IMR-90 (cell line): ENCODE results near the gene RANBP3. TPM values are rescaled to one million over a fixed set of nuclear protein-coding genes. Genes with fewer than 3 reads are reported as not detected.

Experiments
- ATAC-seq: fragments of 200-7000 bp; cut with Tn5 transposase; 2 replicates; pipeline ENCODE4 v1.9.1; 2020; ENCODE audit warnings: low read depth, mild to moderate bottlenecking, moderate library complexity
- BruUV-seq: library from RNA; stranded (reverse); fragments of 400-500 nt; replicated peaks from 2 replicates; lab custom pipeline; 2021; lab: Mats Ljungman, UMichigan
- CTCF ChIA-PET: fragments of 300-600 bp; formaldehyde crosslinking; extraction: SDS; loops from one replicate; lab custom pipeline; 2021; ENCODE audit warnings: antibody characterized with exemption; lab: Yijun Ruan, JAX
- POLR2A ChIA-PET: fragments of 300-600 bp; sonication (Branson Sonifier 250); formaldehyde crosslinking; loops from one replicate; lab custom pipeline; 2022; ENCODE audit warnings: antibody characterized with exemption; ENCODE audit not compliant: unreplicated experiment; lab: Charles Lee
- DNase-seq: peaks from one replicate; pipeline ENCODE4 v3.0.0; 2013
- H2AFZ ChIP-seq: replicated peaks from 2 replicates; pipeline ENCODE3; 2013; ENCODE audit warnings: low read length, mild to moderate bottlenecking; ENCODE audit not compliant: poor library complexity
- H2AK5ac ChIP-seq: 2 replicates; pipeline ENCODE4 v1.6.1; 2013; ENCODE audit warnings: low read depth, low read length, inconsistent platforms
- H2AK9ac ChIP-seq: replicated peaks from 2 replicates; pipeline ENCODE3; 2013; ENCODE audit warnings: mild to moderate bottlenecking, low read depth, low read length, moderate library complexity; ENCODE audit not compliant: poor library complexity
- H2BK120ac ChIP-seq: 2 replicates; pipeline ENCODE4 v1.6.1; 2013; ENCODE audit warnings: low read depth, low read length, inconsistent platforms
- H2BK15ac ChIP-seq: 3 replicates; pipeline ENCODE4 v1.6.1; 2013; ENCODE audit warnings: low read depth, low read length, inconsistent platforms
- H2BK20ac ChIP-seq: 2 replicates; pipeline ENCODE4 v1.6.1; 2013; ENCODE audit warnings: low read depth, mild to moderate bottlenecking, inconsistent platforms, low read length, moderate library complexity
- H2BK5ac ChIP-seq: 2 replicates; pipeline ENCODE4 v1.6.1; 2013; ENCODE audit warnings: mild to moderate bottlenecking, low read depth, low read length, inconsistent platforms; ENCODE audit not compliant: poor library complexity, severe bottlenecking
- H3K14ac ChIP-seq: replicated peaks from 2 replicates; pipeline ENCODE4 v1.6.1; 2013; ENCODE audit warnings: low read depth, low read length, inconsistent platforms
- H3K18ac ChIP-seq: 2 replicates; pipeline ENCODE4 v1.6.1; 2013; ENCODE audit warnings: low read depth, low read length, control low read depth
- H3K23ac ChIP-seq: 2 replicates; pipeline ENCODE4 v1.6.1; 2013; ENCODE audit warnings: low read depth, low read length, inconsistent platforms
- H3K27ac ChIP-seq: 2 replicates; pipeline ENCODE4 v1.5.1; 2013; ENCODE audit warnings: mild to moderate bottlenecking, control low read depth, low read length; ENCODE audit not compliant: insufficient read depth
- H3K27me3 ChIP-seq: 2 replicates; pipeline ENCODE4 v1.6.1; 2013; ENCODE audit warnings: low read length; ENCODE audit not compliant: control insufficient read depth, insufficient read depth
- H3K36me3 ChIP-seq: 2 replicates; pipeline ENCODE4 v1.6.1; 2013; ENCODE audit warnings: low read length, mixed read lengths; ENCODE audit not compliant: control insufficient read depth, insufficient read depth
- H3K4ac ChIP-seq: 2 replicates; pipeline ENCODE4 v1.6.1; 2013; ENCODE audit warnings: low read depth, low read length, inconsistent platforms
- H3K4me1 ChIP-seq: 2 replicates; pipeline ENCODE4 v1.6.1; 2013; ENCODE audit warnings: low read length, mixed read lengths; ENCODE audit not compliant: control insufficient read depth, insufficient read depth
- H3K4me2 ChIP-seq: 2 replicates; pipeline ENCODE4 v1.6.1; 2013; ENCODE audit warnings: low read depth, mild to moderate bottlenecking, control low read depth, low read length, moderate library complexity
- H3K4me3 ChIP-seq: 2 replicates; pipeline ENCODE4 v1.5.1; 2013; ENCODE audit warnings: low read depth, mild to moderate bottlenecking, control low read depth, low read length, moderate library complexity; ENCODE audit not compliant: insufficient read depth
- H3K56ac ChIP-seq: 2 replicates; pipeline ENCODE4 v1.6.1; 2013; ENCODE audit warnings: low read length, inconsistent platforms; ENCODE audit not compliant: insufficient read depth; ENCODE audit errors: extremely low read depth
- H3K79me1 ChIP-seq, 2 experiments: 2 replicates each; pipeline ENCODE4 v1.6.1; 2013; ENCODE audit warnings: low read length in 2 of 2, inconsistent platforms in 1 of 2, low read depth in 1 of 2
- H3K9ac ChIP-seq: 2 replicates; pipeline ENCODE4 v1.6.1; 2013; ENCODE audit warnings: low read depth, low read length, control low read depth
- H3K9me1 ChIP-seq: 2 replicates; pipeline ENCODE4 v1.6.1; 2013; ENCODE audit warnings: low read length, inconsistent platforms; ENCODE audit not compliant: insufficient read depth
- H3K9me3 ChIP-seq: 2 replicates; pipeline ENCODE4 v1.6.1; 2013; ENCODE audit warnings: low read length; ENCODE audit not compliant: control insufficient read depth, insufficient read depth
- H4K20me1 ChIP-seq: 2 replicates; pipeline ENCODE4 v1.6.1; 2013; ENCODE audit warnings: low read length, inconsistent platforms; ENCODE audit not compliant: insufficient read depth
- H4K5ac ChIP-seq: 2 replicates; pipeline ENCODE4 v1.6.1; 2013; ENCODE audit warnings: mild to moderate bottlenecking, low read depth, low read length, control low read depth
- H4K8ac ChIP-seq, 2 experiments: 2 replicates each; pipeline ENCODE4 v1.6.1; 2013; ENCODE audit warnings: low read depth in 2 of 2, low read length in 2 of 2, control low read depth in 1 of 2, inconsistent platforms in 1 of 2
- H4K91ac ChIP-seq: 2 replicates; pipeline ENCODE4 v1.6.1; 2013; ENCODE audit warnings: low read depth, low read length, inconsistent platforms; ENCODE audit not compliant: insufficient read depth
- BHLHE40 ChIP-seq: fragments of 150-350 bp; IDR thresholded peaks from 2 replicates; pipeline ENCODE4 v1.6.1; 2016; ENCODE audit warnings: mild to moderate bottlenecking, low read depth, low read length
- MXI1 ChIP-seq: IDR thresholded peaks from 2 replicates; pipeline ENCODE4 v1.6.1; 2012; ENCODE audit warnings: low read depth, mild to moderate bottlenecking, low read length, moderate library complexity, borderline replicate concordance
- NFE2L2 ChIP-seq: fragments of 150-350 bp; IDR thresholded peaks from 2 replicates; pipeline ENCODE4 v1.6.1; 2016; ENCODE audit warnings: low read depth, mild to moderate bottlenecking, low read length
- POLR2A ChIP-seq: IDR thresholded peaks from 2 replicates; pipeline ENCODE4 v1.6.1; 2012; ENCODE audit warnings: mild to moderate bottlenecking, low read depth, low read length
- RCOR1 ChIP-seq: IDR thresholded peaks from 2 replicates; pipeline ENCODE4 v1.6.1; 2012; ENCODE audit warnings: mild to moderate bottlenecking, low read length, improper control_type of control experiment; ENCODE audit not compliant: insufficient replicate concordance
- SMC3 ChIP-seq: fragments of 150-350 bp; IDR thresholded peaks from 2 replicates; pipeline ENCODE4 v1.6.1; 2016; ENCODE audit warnings: low read depth, mild to moderate bottlenecking, antibody characterized with exemption, low read length, moderate library complexity
- WGBS, 2 experiments: methylation state at CpG; one replicate each; pipeline versions ENCODE4 v1.1.5 to v1.1.7; 2013; ENCODE audit warnings: missing lambda C conversion rate in 2 of 2; ENCODE audit not compliant: insufficient read length in 1 of 2; ENCODE audit errors: extremely low coverage in 2 of 2; 5-methylcytosine and 5-hydroxymethylcytosine counted together
- dilution Hi-C: fragments of 300-500 bp; cut with HindIII; formaldehyde crosslinking; loops from one replicate; pipeline ENCODE4 v1.14.3; 2018; ENCODE audit warnings: low sequenced_read_pairs; ENCODE audit not compliant: unreplicated experiment
- in situ Hi-C: fragments of 300-500 bp; cut with MboI; formaldehyde crosslinking; loops from 3 replicates; pipeline ENCODE4 v1.14.3; 2019; ENCODE audit warnings: low sequenced_read_pairs, inconsistent platforms, mixed read lengths
- intact Hi-C: fragments of 100-400 bp; cut with micrococcal nuclease; formaldehyde crosslinking; loops from 2 replicates; pipeline ENCODE4 v1.10.0; 2022
- polyA plus RNA-seq, 3 experiments: library from polyadenylated mRNA; depleted of rRNA; stranded (reverse); fragments of >200 nt; gene quantifications; 2 replicates each; pipeline ENCODE4 v1.2.3, GENCODE V29; 2012; ENCODE audit warnings: low replicate concordance in 1 of 3
- total RNA-seq: library from RNA; depleted of rRNA; stranded (reverse); fragments of >200 nt; gene quantifications from 2 replicates; pipeline ENCODE4 v1.2.3, GENCODE V29; 2012
- TF ChIP-seq, protein P1 (sequence below): conservative IDR thresholded peaks from 2 replicates; pipeline ENCODE4 v1.5.1; 2012; ENCODE audit warnings: mild to moderate bottlenecking, low read depth, low read length, improper control_type of control experiment
- TF ChIP-seq, protein P2 (sequence below): fragments of 150-350 bp; IDR thresholded peaks from 2 replicates; pipeline ENCODE4 v1.6.1; 2017; ENCODE audit warnings: mild to moderate bottlenecking, antibody characterized with exemption, low read length, low read depth
- TF ChIP-seq, protein P3 (sequence below): fragments of 150-350 bp; IDR thresholded peaks from 2 replicates; pipeline ENCODE4 v1.6.1; 2016; ENCODE audit warnings: low read depth, mild to moderate bottlenecking, low read length, moderate library complexity, borderline replicate concordance

Gene RANBP3
- total and polyA plus RNA-seq, 2 of the 4 experiments (the other 2 are of a cell fraction): 42.5 to 111 TPM

DNA sequence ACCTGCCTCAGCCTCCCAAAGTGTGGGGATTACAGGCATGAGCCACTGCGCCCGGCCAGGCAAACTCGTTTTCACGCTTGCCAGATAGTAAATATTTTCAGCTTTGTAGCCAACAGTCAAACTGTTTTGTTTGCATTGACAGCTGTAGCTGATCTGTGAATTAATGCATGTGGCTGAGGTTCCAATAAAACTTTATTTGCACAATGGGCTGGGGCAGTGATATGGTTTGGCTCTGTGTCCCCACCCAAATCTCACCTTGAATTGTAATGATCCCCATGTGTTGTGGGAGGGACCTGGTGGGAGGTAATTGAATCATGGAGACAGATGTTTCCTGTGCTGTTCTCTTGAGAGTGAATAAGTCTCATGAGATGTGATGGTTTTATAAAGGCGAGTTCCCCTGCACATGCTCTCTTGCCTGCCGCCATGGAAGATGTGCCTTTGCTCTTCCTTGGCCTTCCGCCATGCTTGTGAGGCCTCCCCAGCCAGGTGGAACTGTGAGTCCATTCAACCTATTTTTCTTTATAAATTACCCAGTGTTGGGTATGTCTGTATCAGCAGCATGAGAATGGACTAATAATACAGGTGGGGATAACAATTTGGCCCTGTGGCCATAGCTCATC lies 22.4 kb upstream of the RANBP3 start:
- Histone ChIP-seq H3K79me1 (no peaks in the 10 kb centered on the region), H3K4me3 (no peak overlapping the region), H3K27ac (no peak overlapping the region), H4K8ac (no peak overlapping the region), H2AFZ (no peak overlapping the region), H3K36me3 (peaks cover 5% of the 10 kb centered on the region; the same call in 1 of the 2 replicates), H2BK15ac (no peak overlapping the region), H3K14ac (no peak overlapping the region), H4K91ac (no peak overlapping the region), H3K4me2 (no peak overlapping the region), H3K27me3 (no peaks in the 10 kb centered on the region), H2BK20ac (no peak overlapping the region), H2AK5ac (no peak overlapping the region), H3K56ac (no peak overlapping the region), H3K23ac (no peak overlapping the region), H2BK5ac (no peak overlapping the region), H2AK9ac (no peak overlapping the region), H3K4me1 (no peaks in the 10 kb centered on the region), H4K20me1 (no peaks in the 10 kb centered on the region), H2BK120ac (no peak overlapping the region), H3K9ac (no peak overlapping the region), H3K18ac (no peak overlapping the region), H4K5ac (no peak overlapping the region), H3K9me3 (no peaks in the 10 kb centered on the region), H3K4ac (no peak overlapping the region), H3K9me1 (no peaks in the 10 kb centered on the region)
- POLR2A ChIA-PET: no interaction called here
- dilution Hi-C loops (no loop called here), in situ Hi-C loops (no loop called here), intact Hi-C loops (no loop called here)
- TF ChIP-seq, protein P1, sequence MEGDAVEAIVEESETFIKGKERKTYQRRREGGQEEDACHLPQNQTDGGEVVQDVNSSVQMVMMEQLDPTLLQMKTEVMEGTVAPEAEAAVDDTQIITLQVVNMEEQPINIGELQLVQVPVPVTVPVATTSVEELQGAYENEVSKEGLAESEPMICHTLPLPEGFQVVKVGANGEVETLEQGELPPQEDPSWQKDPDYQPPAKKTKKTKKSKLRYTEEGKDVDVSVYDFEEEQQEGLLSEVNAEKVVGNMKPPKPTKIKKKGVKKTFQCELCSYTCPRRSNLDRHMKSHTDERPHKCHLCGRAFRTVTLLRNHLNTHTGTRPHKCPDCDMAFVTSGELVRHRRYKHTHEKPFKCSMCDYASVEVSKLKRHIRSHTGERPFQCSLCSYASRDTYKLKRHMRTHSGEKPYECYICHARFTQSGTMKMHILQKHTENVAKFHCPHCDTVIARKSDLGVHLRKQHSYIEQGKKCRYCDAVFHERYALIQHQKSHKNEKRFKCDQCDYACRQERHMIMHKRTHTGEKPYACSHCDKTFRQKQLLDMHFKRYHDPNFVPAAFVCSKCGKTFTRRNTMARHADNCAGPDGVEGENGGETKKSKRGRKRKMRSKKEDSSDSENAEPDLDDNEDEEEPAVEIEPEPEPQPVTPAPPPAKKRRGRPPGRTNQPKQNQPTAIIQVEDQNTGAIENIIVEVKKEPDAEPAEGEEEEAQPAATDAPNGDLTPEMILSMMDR: no peak
- TF ChIP-seq MXI1: no peak
- TF ChIP-seq SMC3: no peak
- no peak for TF ChIP-seq BHLHE40
- no peak for TF ChIP-seq RCOR1
- TF ChIP-seq NFE2L2: no peak
- TF ChIP-seq, protein P2, sequence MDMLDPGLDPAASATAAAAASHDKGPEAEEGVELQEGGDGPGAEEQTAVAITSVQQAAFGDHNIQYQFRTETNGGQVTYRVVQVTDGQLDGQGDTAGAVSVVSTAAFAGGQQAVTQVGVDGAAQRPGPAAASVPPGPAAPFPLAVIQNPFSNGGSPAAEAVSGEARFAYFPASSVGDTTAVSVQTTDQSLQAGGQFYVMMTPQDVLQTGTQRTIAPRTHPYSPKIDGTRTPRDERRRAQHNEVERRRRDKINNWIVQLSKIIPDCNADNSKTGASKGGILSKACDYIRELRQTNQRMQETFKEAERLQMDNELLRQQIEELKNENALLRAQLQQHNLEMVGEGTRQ: no peak
- TF ChIP-seq, protein P3, sequence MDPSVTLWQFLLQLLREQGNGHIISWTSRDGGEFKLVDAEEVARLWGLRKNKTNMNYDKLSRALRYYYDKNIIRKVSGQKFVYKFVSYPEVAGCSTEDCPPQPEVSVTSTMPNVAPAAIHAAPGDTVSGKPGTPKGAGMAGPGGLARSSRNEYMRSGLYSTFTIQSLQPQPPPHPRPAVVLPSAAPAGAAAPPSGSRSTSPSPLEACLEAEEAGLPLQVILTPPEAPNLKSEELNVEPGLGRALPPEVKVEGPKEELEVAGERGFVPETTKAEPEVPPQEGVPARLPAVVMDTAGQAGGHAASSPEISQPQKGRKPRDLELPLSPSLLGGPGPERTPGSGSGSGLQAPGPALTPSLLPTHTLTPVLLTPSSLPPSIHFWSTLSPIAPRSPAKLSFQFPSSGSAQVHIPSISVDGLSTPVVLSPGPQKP: no peak
- no peak for TF ChIP-seq POLR2A
- DNase-seq (no peak), ATAC-seq (no peak)
- BruUV-seq: no TSS peak
- CTCF ChIA-PET: no interaction called here
- 96% methylated on average over 4 of the region's 7 CpGs; no CpG with 5 or more reads in 1 of the 2 experiments for WGBS, 2 experiments
